Gastrocnemius medialis (tissue), 4 donors: ENCODE measurements around the gene HSPB7.

ENCODE experiments used
- CTCF ChIP-seq, 5 experiments: fragments of 450-650 bp in 3 of 5; fragments of 200-600 bp in 2 of 5; sonication (generic) in 2 of 5; IDR thresholded peaks in 4 of 5; conservative IDR thresholded peaks in 1 of 5; 1 replicate in 4 of 5; 2 replicates in 1 of 5; pipeline ENCODE4 v1.5.1; 2016 to 2019; ENCODE audit warnings: antibody characterized with exemption in 5 of 5, mild to moderate bottlenecking in 3 of 5, moderate library complexity in 3 of 5
- POLR2A ChIP-seq, 2 donors: fragments of 450-650 bp; IDR thresholded peaks; one replicate each; pipeline ENCODE4 v1.6.1; 2017; ENCODE audit warnings: antibody characterized with exemption in 2 of 2, mild to moderate bottlenecking in 2 of 2, moderate library complexity in 2 of 2

DNA sequence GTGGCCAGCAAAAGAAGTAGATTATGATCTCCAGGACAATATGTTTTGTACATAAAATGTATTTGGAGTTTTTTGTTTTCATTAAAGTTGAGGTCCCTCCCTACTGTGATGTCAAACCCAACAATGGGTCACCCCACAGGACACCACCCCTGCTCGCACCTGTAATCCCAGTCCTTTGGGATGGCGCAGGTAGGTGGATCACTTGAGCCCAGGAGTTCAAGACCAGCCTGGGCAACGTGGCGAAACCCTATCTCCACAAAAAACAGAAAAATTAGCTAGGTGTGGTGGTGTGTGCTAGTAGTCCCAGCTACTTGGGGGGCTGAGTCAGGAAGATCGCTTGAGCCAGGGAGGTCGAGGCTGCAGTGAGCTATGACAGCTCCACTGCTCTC, 50.9 kb downstream of the HSPB7 start:
- TF ChIP-seq CTCF (IDR thresholded peaks at IDR 0.05 in 4 of 5, conservative IDR thresholded peaks at IDR 0.05 in 1 of 5): no peak
- no peak for TF ChIP-seq POLR2A (IDR thresholded peaks at IDR 0.05)
